SK-N-MC (cell line): ENCODE measurements around the gene SLC9A4.

Experiments used
- DNase-seq: peaks from one replicate; pipeline ENCODE4 v3.0.0-alpha.2; 2011; ENCODE audit warnings: low read depth, low spot score
- H3K27ac ChIP-seq: fragments of 200-600 bp; sonication (generic); 2 replicates; pipeline ENCODE4 v1.5.1; 2016; ENCODE audit warnings: mixed run types
- H3K36me3 ChIP-seq: fragments of 200-600 bp; sonication (generic); 2 replicates; pipeline ENCODE4 v1.6.1; 2017; ENCODE audit warnings: antibody characterized with exemption, low read length, mixed read lengths; ENCODE audit not compliant: insufficient read depth
- H3K4me3 ChIP-seq: fragments of 200-600 bp; sonication (generic); 2 replicates; pipeline ENCODE4 v1.5.1; 2016
- H3K9ac ChIP-seq: fragments of 200-600 bp; sonication (generic); 2 replicates; pipeline ENCODE4 v1.8.0; 2017; ENCODE audit warnings: mixed run types, mixed read lengths; ENCODE audit not compliant: insufficient read length
- H3K9me3 ChIP-seq: fragments of 200-600 bp; sonication (generic); 2 replicates; pipeline ENCODE4 v1.6.1; 2017; ENCODE audit warnings: low read depth, mild to moderate bottlenecking, antibody characterized with exemption, low read length, moderate library complexity, mixed read lengths
- EZH2 ChIP-seq: fragments of 200-600 bp; sonication (generic); IDR thresholded peaks from one replicate; pipeline ENCODE4 v1.6.1; 2017; ENCODE audit warnings: antibody characterized with exemption
- FOXP2 ChIP-seq: optimal IDR thresholded peaks from 2 replicates; pipeline ENCODE3; 2011; ENCODE audit warnings: mild to moderate bottlenecking, moderate library complexity; ENCODE audit not compliant: insufficient read depth; ENCODE audit errors: extremely low read length, control extremely low read depth
- POLR2AphosphoS5 ChIP-seq: IDR thresholded peaks from 2 replicates; pipeline ENCODE4 v1.6.1; 2012; ENCODE audit warnings: mild to moderate bottlenecking, low read depth, low read length, borderline replicate concordance

Gene SLC9A4

DNA sequence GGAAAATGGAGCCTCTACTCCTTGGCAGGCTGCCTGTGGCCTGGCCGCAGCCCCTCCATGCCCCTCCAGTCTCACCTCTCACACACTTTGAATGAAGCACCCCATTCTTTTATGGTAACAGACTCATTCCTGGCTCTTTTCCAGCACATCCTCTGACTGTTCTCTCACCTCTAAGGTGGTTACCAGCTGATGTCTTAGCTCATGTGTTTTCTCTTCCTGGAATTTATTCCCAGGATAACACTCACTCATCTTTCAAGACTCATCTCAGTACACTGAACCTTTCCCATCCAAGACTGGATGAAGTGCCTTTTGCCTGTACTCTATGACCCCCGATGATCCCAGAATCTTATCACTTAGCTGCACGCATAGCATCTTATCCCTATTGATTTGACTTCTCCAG lies 50.6 kb downstream of the SLC9A4 start:
- no peak for DNase-seq
- H3K9me3 ChIP-seq: no peaks in the 10 kb centered on the region
- no peaks in the 10 kb centered on the region for H3K36me3 ChIP-seq
- H3K27ac ChIP-seq: no peak overlapping the region
- no peak overlapping the region for H3K4me3 ChIP-seq
- no peak overlapping the region for H3K9ac ChIP-seq
- TF ChIP-seq EZH2 (no peak), POLR2AphosphoS5 (no peak), FOXP2 (no peak)

GRCh38 chr2:102527086-102527485 lies 54.1 kb downstream of the SLC9A4 start:
- no peak for TF ChIP-seq FOXP2
- no peak for TF ChIP-seq EZH2
- no peak for TF ChIP-seq POLR2AphosphoS5
- Histone ChIP-seq H3K36me3 (no peaks in the 10 kb centered on the region), H3K4me3 (no peak overlapping the region), H3K9ac (no peak overlapping the region), H3K27ac (no peak overlapping the region), H3K9me3 (no peaks in the 10 kb centered on the region)
- no peak for DNase-seq

DNA sequence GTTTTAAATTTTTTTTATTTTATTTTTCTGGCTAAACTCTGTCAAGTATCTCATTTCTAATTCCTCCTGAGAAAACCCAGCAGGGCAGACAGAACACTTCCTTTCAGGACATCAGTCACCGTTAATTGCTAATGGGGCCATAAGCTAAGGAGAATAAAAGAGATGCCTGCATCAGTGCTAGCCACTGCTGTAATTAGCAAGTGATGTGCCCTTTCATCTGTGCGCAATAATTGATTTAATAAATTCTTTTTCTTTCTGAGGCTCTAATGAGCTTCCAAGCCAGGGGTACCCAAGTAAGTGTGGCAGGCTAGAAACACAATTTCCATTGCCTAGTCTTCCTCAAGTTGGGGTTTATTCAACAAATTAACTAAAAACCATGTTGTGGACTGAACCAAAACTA lies 65.5 kb downstream of the SLC9A4 start:
- H3K9ac ChIP-seq: no peak overlapping the region
- no peak overlapping the region for H3K27ac ChIP-seq
- no peak for DNase-seq
- no peaks in the 10 kb centered on the region for H3K9me3 ChIP-seq
- TF ChIP-seq EZH2 (no peak), POLR2AphosphoS5 (no peak), FOXP2 (no peak)
- no peak overlapping the region for H3K4me3 ChIP-seq
- no peaks in the 10 kb centered on the region for H3K36me3 ChIP-seq

DNA sequence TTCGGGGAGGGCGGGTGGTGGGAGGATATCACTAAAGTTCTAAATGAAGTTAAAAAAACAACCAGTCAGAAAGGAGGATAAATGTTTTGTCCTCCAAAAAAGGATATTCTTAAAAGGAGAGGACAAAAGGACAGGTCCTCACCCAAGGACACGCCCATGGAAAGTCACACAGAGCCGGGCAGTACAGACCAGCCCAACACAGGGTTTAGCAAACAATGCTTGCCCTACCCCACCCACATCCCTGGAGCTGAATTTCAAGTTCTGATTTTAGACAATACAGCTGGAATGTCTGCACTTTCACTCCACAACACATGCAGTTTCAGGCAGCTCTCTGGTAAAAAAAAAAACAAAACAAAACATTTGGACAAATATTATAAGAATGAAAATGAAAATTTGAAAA lies 67.9 kb downstream of the SLC9A4 start:
- H3K9ac ChIP-seq: no peak overlapping the region
- no peak for DNase-seq
- H3K36me3 ChIP-seq: no peaks in the 10 kb centered on the region
- TF ChIP-seq EZH2 (no peak), POLR2AphosphoS5 (no peak), FOXP2 (no peak)
- no peak overlapping the region for H3K4me3 ChIP-seq
- no peaks in the 10 kb centered on the region for H3K9me3 ChIP-seq
- no peak overlapping the region for H3K27ac ChIP-seq

DNA sequence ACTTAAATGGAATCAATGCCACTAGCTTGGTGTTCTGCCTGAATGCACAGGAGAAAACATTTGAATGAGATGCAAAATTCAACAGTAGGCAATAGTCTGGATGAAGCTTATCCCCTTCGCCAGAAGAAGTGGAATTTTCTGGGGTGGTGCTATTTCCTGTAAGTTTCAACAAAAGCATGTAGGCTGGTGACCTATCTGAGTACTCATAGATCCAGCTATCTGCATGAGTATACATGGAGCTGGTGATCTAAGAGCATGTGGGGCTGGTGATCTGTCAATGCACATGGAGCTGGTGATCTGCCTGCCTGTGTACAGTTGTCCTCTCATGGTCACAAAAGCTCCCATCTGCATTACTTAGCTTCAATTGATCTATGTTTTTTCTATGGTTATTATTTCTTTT lies 71.2 kb downstream of the SLC9A4 start:
- no peak for DNase-seq
- no peak for TF ChIP-seq FOXP2
- no peak for TF ChIP-seq EZH2
- no peak for TF ChIP-seq POLR2AphosphoS5

DNA sequence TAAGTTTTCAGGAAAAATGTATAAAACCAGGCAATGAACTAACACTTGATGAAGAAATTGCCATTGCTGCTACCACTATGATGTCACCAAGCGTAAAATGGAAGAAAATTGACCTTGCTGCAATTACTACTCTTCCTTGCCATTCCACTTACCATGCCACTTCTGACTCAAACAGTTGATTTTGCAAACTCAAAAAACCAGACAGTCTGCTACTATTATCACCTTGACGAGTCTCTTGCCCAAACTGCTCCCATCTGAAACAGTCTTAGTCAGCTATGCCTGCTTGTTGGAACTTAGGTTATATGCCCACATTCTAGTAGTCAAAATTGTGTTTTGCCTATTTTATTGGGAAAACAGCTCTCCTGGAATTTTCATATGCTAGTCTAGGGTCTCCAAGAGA lies 74.4 kb downstream of the SLC9A4 start:
- Histone ChIP-seq H3K27ac (no peak overlapping the region), H3K4me3 (no peak overlapping the region), H3K9ac (no peak overlapping the region), H3K36me3 (no peaks in the 10 kb centered on the region), H3K9me3 (no peaks in the 10 kb centered on the region)
- DNase-seq: no peak
- TF ChIP-seq EZH2 (no peak), FOXP2 (no peak), POLR2AphosphoS5 (no peak)

More for the DNA sequence above, 71.2 kb downstream of the SLC9A4 start:
- no peak overlapping the region for H3K4me3 ChIP-seq
- H3K9ac ChIP-seq: no peak overlapping the region
- H3K27ac ChIP-seq: no peak overlapping the region
- no peaks in the 10 kb centered on the region for H3K9me3 ChIP-seq
- no peaks in the 10 kb centered on the region for H3K36me3 ChIP-seq

DNA sequence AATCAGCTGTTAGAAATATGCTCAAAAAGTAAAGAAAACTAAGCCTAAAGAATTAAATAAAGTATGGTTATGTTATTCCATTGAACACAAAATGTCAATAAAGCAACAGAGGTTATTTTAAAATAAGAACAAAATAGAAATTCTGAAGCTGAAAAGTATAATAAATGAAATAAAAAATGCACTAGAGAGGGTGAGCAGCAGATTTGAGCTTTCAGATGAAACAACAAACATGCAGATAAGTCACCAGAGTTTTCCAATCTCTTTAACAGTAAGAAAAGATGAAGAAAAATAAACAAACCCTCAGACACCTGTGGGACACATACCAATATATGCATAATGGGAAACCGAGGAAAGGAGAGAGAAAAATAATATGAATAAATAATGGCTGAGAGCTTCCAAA lies 76.0 kb downstream of the SLC9A4 start:
- Histone ChIP-seq H3K4me3 (no peak overlapping the region), H3K27ac (no peak overlapping the region), H3K9me3 (no peaks in the 10 kb centered on the region), H3K9ac (no peak overlapping the region), H3K36me3 (no peaks in the 10 kb centered on the region)
- TF ChIP-seq FOXP2: no peak
- TF ChIP-seq POLR2AphosphoS5: no peak
- TF ChIP-seq EZH2: no peak
- DNase-seq: no peak

- no peak for DNase-seq
- Histone ChIP-seq H3K4me3 (no peak overlapping the region), H3K27ac (no peak overlapping the region), H3K36me3 (no peaks in the 10 kb centered on the region), H3K9ac (no peak overlapping the region), H3K9me3 (no peaks in the 10 kb centered on the region)
- no peak for TF ChIP-seq FOXP2
- TF ChIP-seq POLR2AphosphoS5: no peak
- no peak for TF ChIP-seq EZH2
Measured at GRCh38 chr2:102550151-102550550, 77.1 kb downstream of the SLC9A4 start.

DNA sequence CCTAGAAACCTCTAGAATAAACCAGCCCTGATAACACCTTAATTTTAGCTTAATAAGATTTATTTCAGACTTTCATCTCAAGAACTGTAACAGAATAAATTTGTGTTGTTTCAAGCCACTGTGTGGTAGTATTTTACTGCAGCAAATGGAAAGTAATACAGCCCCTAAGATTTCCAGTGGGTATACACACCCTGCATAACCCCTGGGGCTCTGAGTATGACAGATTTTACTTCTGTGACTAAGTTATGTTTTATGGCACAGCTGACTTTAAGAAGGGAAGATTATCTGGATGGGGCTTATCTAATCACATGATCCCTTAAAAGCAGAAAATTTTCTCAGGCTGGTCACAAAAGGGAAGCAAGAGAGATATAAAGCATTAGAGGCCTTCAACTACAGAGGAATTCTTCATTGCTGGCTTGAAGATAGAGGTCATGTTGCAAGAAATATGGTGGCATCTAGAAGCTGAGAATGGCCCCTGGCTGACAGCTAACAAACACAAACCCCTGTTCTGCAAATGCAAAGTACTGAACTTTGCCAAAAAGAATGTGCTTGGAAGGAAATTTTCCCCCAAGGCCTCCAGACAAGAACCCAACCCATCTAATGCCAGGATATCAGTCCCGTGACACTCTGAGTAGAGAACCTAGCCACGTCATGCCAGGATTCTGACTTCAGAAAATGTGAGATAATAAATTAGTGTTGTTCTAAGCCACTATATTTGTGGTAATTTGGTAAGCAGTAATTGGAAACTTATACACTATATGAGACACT lies 78.5 kb downstream of the SLC9A4 start:
- TF ChIP-seq FOXP2: no peak
- H3K27ac ChIP-seq: no peak overlapping the region

More for the DNA sequence above, 78.5 kb downstream of the SLC9A4 start:
- H3K9me3 ChIP-seq: no peaks in the 10 kb centered on the region
- no peak for DNase-seq
- no peaks in the 10 kb centered on the region for H3K36me3 ChIP-seq
- no peak overlapping the region for H3K4me3 ChIP-seq
- no peak overlapping the region for H3K9ac ChIP-seq
